ENCODE measurements around the gene BRD9.

Gene BRD9

GRCh38 chr5:878125-878524 lies 14.5 kb downstream of the BRD9 start:
- DNase-seq (ENCODE audit: low spot score): no peak

GRCh38 chr5:876398-877365 lies 15.9 kb downstream of the BRD9 start:
- no peak for DNase-seq (ENCODE audit: low spot score)

GRCh38 chr5:875931-876330 lies 16.7 kb downstream of the BRD9 start:
- no peak for DNase-seq (ENCODE audit: low spot score)

GRCh38 chr5:873328-873727 lies 19.3 kb downstream of the BRD9 start:
- no peak for DNase-seq (ENCODE audit: low spot score)

GRCh38 chr5:872301-872700 lies 20.3 kb downstream of the BRD9 start:
- no peak for DNase-seq (ENCODE audit: low spot score)

GRCh38 chr5:871596-872298 lies 20.9 kb downstream of the BRD9 start:
- no peak for DNase-seq (ENCODE audit: low spot score)

- no peak for DNase-seq (ENCODE audit: low spot score)
These were observed 21.6 kb downstream of the BRD9 start for GRCh38 chr5:870956-871355.

GRCh38 chr5:868428-869135 lies 24.0 kb downstream of the BRD9 start:
- DNase-seq (ENCODE audit: low spot score): no peak

- no peak for DNase-seq (ENCODE audit: low spot score)
These were observed 25.2 kb downstream of the BRD9 start for GRCh38 chr5:867300-867870.

GRCh38 chr5:865771-866170 lies 26.8 kb downstream of the BRD9 start:
- no peak for DNase-seq (ENCODE audit: low spot score)

- no peak for DNase-seq (ENCODE audit: low spot score)
These were observed 27.5 kb downstream of the BRD9 start for GRCh38 chr5:865168-865521.

GRCh38 chr5:864492-865167 lies 28.0 kb downstream of the BRD9 start:
- no peak for DNase-seq (ENCODE audit: low spot score)

GRCh38 chr5:863244-863805 lies 29.3 kb downstream of the BRD9 start:
- DNase-seq (ENCODE audit: low spot score): no peak

- no peak for DNase-seq (ENCODE audit: low spot score)
These were observed 30.0 kb downstream of the BRD9 start for GRCh38 chr5:862367-863243.

- no peak for DNase-seq (ENCODE audit: low spot score)
These were observed 30.9 kb downstream of the BRD9 start for GRCh38 chr5:861442-862366.

- DNase-seq (ENCODE audit: low spot score): no peak
These were observed 32.0 kb downstream of the BRD9 start for GRCh38 chr5:860506-861150.

- no peak for DNase-seq (ENCODE audit: low spot score)
These were observed 32.8 kb downstream of the BRD9 start for GRCh38 chr5:859798-860296.

GRCh38 chr5:859391-859790 lies 33.2 kb downstream of the BRD9 start:
- DNase-seq (ENCODE audit: low spot score): no peak

GRCh38 chr5:858726-859125 lies 33.9 kb downstream of the BRD9 start:
- no peak for DNase-seq (ENCODE audit: low spot score)
